PC-3 (cell line): Measurements from ENCODE around the gene LOX.

ENCODE experiments used
- EZH2 ChIP-seq: fragments of 300-600 bp; sonication (generic); IDR thresholded peaks from one replicate; pipeline ENCODE4 v1.6.1; 2017; ENCODE audit warnings: antibody characterized with exemption, mild to moderate bottlenecking, low read length; ENCODE audit not compliant: unreplicated experiment
- TF ChIP-seq, protein P1 (sequence below): fragments of 300-600 bp; sonication (generic); conservative IDR thresholded peaks from 2 replicates; pipeline ENCODE4 v1.5.1; 2017; ENCODE audit warnings: antibody characterized with exemption, low read depth, mild to moderate bottlenecking, low read length

DNA sequence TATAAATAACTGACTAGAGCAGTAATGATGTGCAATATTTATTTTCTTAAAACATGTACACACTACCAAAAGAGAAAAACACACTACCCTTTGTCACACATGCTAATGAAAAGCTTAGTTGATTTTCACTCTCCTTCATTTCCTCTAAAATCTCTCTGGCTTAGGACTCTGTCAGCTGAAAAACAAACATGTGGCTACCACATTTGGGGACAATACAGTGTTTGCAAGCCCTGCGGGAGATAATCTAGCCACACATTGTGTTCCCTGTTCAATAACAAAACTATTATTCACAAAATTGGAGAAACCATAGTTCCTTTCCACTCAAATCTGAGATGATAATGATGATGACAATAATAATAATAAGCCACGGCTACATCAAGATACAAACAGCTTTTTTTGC lies 3.5 kb upstream of the LOX start:
- TF ChIP-seq, protein P1, sequence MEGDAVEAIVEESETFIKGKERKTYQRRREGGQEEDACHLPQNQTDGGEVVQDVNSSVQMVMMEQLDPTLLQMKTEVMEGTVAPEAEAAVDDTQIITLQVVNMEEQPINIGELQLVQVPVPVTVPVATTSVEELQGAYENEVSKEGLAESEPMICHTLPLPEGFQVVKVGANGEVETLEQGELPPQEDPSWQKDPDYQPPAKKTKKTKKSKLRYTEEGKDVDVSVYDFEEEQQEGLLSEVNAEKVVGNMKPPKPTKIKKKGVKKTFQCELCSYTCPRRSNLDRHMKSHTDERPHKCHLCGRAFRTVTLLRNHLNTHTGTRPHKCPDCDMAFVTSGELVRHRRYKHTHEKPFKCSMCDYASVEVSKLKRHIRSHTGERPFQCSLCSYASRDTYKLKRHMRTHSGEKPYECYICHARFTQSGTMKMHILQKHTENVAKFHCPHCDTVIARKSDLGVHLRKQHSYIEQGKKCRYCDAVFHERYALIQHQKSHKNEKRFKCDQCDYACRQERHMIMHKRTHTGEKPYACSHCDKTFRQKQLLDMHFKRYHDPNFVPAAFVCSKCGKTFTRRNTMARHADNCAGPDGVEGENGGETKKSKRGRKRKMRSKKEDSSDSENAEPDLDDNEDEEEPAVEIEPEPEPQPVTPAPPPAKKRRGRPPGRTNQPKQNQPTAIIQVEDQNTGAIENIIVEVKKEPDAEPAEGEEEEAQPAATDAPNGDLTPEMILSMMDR: no peak
- no peak for TF ChIP-seq EZH2
